ENCODE measurements around the gene SIGMAR1. TPM values are rescaled to one million over a fixed set of nuclear protein-coding genes. Genes with fewer than 3 reads are reported as not detected.

The SIGMAR1 gene
- total and polyA plus RNA-seq, 2 of the 8 experiments (the other 6 are each of a cell fraction or from before 2014, with no cell fraction given): 84.2 to 134 TPM

DNA sequence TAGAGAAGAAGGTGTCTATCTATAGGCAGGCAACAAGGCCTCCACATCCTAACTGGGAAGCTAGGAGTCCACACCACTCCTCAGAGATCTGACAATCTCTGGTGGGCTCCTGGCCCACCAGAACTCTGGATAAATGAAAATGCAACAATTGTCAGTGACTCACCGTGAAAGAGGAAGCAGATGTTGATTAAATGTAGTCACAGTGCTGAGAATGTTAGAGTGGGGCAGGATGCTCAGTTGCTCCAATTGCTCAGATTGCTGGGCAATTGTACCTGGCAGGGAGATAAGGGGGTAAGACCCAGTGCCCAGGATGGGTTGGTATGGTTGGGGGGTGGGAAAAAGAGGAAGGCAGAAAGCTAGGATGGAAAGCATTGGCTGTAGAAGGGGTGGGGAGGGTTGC, 49.1 kb upstream of the SIGMAR1 start:
- ChIA-PET POLR2A (ENCODE audit: partially characterized antibody) (no interaction called here), CTCF (ENCODE audit: partially characterized antibody) (interaction anchor here (1.6 to 12.6 kb wide), 3 partner anchors 12 to 21 kb away, joined by 4 to 147 read pairs (median 39); no protein-coding TSS in a partner anchor)
- no peak overlapping the region for H3K14ac ChIP-seq (ENCODE audit: insufficient read length)
- H4K91ac ChIP-seq (replicated peaks; ENCODE audit: insufficient read length, low read length): no peak overlapping the region
- no peaks in the 10 kb centered on the region; the same call in 1 of the 2 replicates for H3K23me2 ChIP-seq (ENCODE audit: low read depth, low read length)
- no peak overlapping the region for H3K23ac ChIP-seq (ENCODE audit: insufficient read length)
- no peaks in the 10 kb centered on the region for H3K79me1 ChIP-seq (ENCODE audit: low read depth, low read length)
- no peak overlapping the region for H4K8ac ChIP-seq (ENCODE audit: extremely low read depth, insufficient read depth, low read length)
- H3K27me3 ChIP-seq (replicated peaks in 1 of 4; ENCODE audit: control insufficient read depth in 3 of 4, extremely low read depth in 1 of 4, insufficient read depth in 3 of 4, low read length in 3 of 4): no peaks in the 10 kb centered on the region
- H2BK12ac ChIP-seq (ENCODE audit: low read depth, low read length): no peak overlapping the region
- H3K4me3 ChIP-seq (ENCODE audit: extremely low read depth in 1 of 4, insufficient read depth in 2 of 4, low read depth in 3 of 4, low read length in 4 of 4): no peak overlapping the region
- no peak for FAIRE-seq
- H3K4me2 ChIP-seq (ENCODE audit: insufficient read depth in 1 of 2, low read depth in 2 of 2, low read length in 2 of 2): no peak overlapping the region
- H2BK5ac ChIP-seq (ENCODE audit: low read depth, low read length): no peak overlapping the region
- H4K20me1 ChIP-seq (replicated peaks in 1 of 2; ENCODE audit: control insufficient read depth in 1 of 2, insufficient read depth in 2 of 2, low read length in 2 of 2): no peaks in the 10 kb centered on the region
- 88% methylated on average over 1 of the region's 1 CpG; no CpG with 5 or more reads in 1 of the 2 experiments for WGBS, 2 experiments (ENCODE audit: extremely low coverage in 1 of 2, insufficient coverage in 1 of 2, insufficient read length in 1 of 2, insufficient replicate concordance in 2 of 2, low coverage in 1 of 2, low lambda C conversion rate in 2 of 2, missing lambda C conversion rate in 1 of 2)
- no peak overlapping the region for H3K18ac ChIP-seq (ENCODE audit: extremely low read depth, low read length)
- H2AK5ac ChIP-seq (ENCODE audit: low read depth, low read length): no peak overlapping the region
- no peak overlapping the region for H2AFZ ChIP-seq (ENCODE audit: low read length)
- H3K4me1 ChIP-seq (replicated peaks in 1 of 4; ENCODE audit: control insufficient read depth in 3 of 4, insufficient read depth in 4 of 4, low read length in 3 of 4): peaks cover 0 to 3% (median 1%) of the 10 kb centered on the region in 4 experiments; a peak in 2 of 7 replicates
- H4K5ac ChIP-seq (ENCODE audit: insufficient read length, low read depth, low read length): no peak overlapping the region
- H3K27ac ChIP-seq (ENCODE audit: low read depth, low read length): no peak overlapping the region
- no peaks in the 10 kb centered on the region for H3K9me3 ChIP-seq (ENCODE audit: insufficient read depth in 2 of 2, low read depth in 1 of 2, low read length in 1 of 2)
- no peak overlapping the region for H2BK20ac ChIP-seq (ENCODE audit: low read length)
- no peak overlapping the region for H2BK120ac ChIP-seq (replicated peaks; ENCODE audit: low read depth, low read length)
- no peak overlapping the region for H2BK15ac ChIP-seq (ENCODE audit: low read length)
- DNase-seq (ENCODE audit: low read depth in 1 of 2, low spot score in 2 of 2): no peak
- no peaks in the 10 kb centered on the region for H3K36me3 ChIP-seq (ENCODE audit: control insufficient read depth in 2 of 4, insufficient read depth in 4 of 4, low read length in 3 of 4)
- no peak for TF ChIP-seq YY1 (IDR thresholded peaks at IDR 0.05; ENCODE audit: low read depth, low read length)
- no peak for TF ChIP-seq BCL11A (IDR thresholded peaks at IDR 0.05; ENCODE audit: low read depth in 2 of 2, low read length in 2 of 2)
- no peak for TF ChIP-seq EGR1 (IDR thresholded peaks at IDR 0.05; ENCODE audit: borderline replicate concordance, low read depth, low read length)
- TF ChIP-seq CEBPB (IDR thresholded peaks at IDR 0.05; ENCODE audit: low read depth, low read length): no peak
- no peak for TF ChIP-seq SP2 (IDR thresholded peaks at IDR 0.05; ENCODE audit: low read length)
- no peak for TF ChIP-seq PHF8 (conservative IDR thresholded peaks at IDR 0.05; ENCODE audit: low read depth, low read length)
- TF ChIP-seq SUZ12 (IDR thresholded peaks at IDR 0.05; ENCODE audit: low read length): no peak
- no peak for TF ChIP-seq ATF3 (IDR thresholded peaks at IDR 0.05; ENCODE audit: insufficient read depth, low read depth, low read length)
- no peak for TF ChIP-seq USF2 (IDR thresholded peaks at IDR 0.05; ENCODE audit: low read length)
- H3K9ac ChIP-seq (replicated peaks in 1 of 4; ENCODE audit: extremely low read depth in 1 of 4, low read depth in 3 of 4, low read length in 3 of 4): no peak overlapping the region
- H3K4ac ChIP-seq (replicated peaks; ENCODE audit: insufficient read length, low read depth, low read length): no peak overlapping the region
- no peaks in the 10 kb centered on the region for H3K79me2 ChIP-seq (ENCODE audit: control insufficient read depth in 1 of 2, insufficient read depth in 2 of 2, low read length in 2 of 2)
- no peak overlapping the region for H3K56ac ChIP-seq (replicated peaks; ENCODE audit: insufficient read length, low read depth, low read length)
